Effector memory CD4-positive, alpha-beta T cell (primary cell): ENCODE data around the gene TSACC.
"Not testable (repeated sequence)": the region's sequence is repeated elsewhere in the genome, so short reads cannot be mapped to it uniquely, and the experiment has no call there.

ENCODE experiments used
- DNase-seq, 3 donors: peaks; one replicate each; pipeline ENCODE4 v3.0.0-alpha.2; 2020
- H3K27ac ChIP-seq: 2 replicates; pipeline ENCODE4 v1.7.0; 2013; ENCODE audit warnings: mild to moderate bottlenecking, low read length, moderate library complexity; ENCODE audit not compliant: insufficient read depth, poor library complexity, severe bottlenecking
- H3K27me3 ChIP-seq: replicated peaks from 2 replicates; pipeline ENCODE4 v1.7.0; 2013; ENCODE audit warnings: mild to moderate bottlenecking, low read length; ENCODE audit not compliant: insufficient read depth, control insufficient read depth, poor library complexity, severe bottlenecking
- H3K36me3 ChIP-seq: 2 replicates; pipeline ENCODE4 v1.7.0; 2013; ENCODE audit warnings: mild to moderate bottlenecking, low read length, moderate library complexity; ENCODE audit not compliant: control insufficient read depth, insufficient read depth
- H3K4me1 ChIP-seq: 2 replicates; pipeline ENCODE4 v1.7.0; 2013; ENCODE audit warnings: low read length, mild to moderate bottlenecking; ENCODE audit not compliant: control insufficient read depth, insufficient read depth, poor library complexity, severe bottlenecking
- H3K4me3 ChIP-seq: 2 replicates; pipeline ENCODE4 v1.7.0; 2013; ENCODE audit warnings: low read length, low read depth, mild to moderate bottlenecking; ENCODE audit not compliant: insufficient read depth, poor library complexity, severe bottlenecking
- H3K9me3 ChIP-seq: 2 replicates; pipeline ENCODE4 v1.7.0; 2013; ENCODE audit warnings: mild to moderate bottlenecking, low read length, moderate library complexity; ENCODE audit not compliant: control insufficient read depth

TSACC gene

GRCh38 chr1:156308078-156308477 lies 30.2 kb upstream of the TSACC start:
- Histone ChIP-seq H3K4me3 (no peak overlapping the region), H3K9me3 (no peaks in the 10 kb centered on the region), H3K27me3 (no peaks in the 10 kb centered on the region), H3K36me3 (peaks cover 38% of the 10 kb centered on the region), H3K27ac (no peak overlapping the region), H3K4me1 (no peaks in the 10 kb centered on the region)
- no peak for DNase-seq

GRCh38 chr1:156310962-156311361 lies 27.4 kb upstream of the TSACC start:
- Histone ChIP-seq H3K9me3 (no peaks in the 10 kb centered on the region), H3K4me1 (no peaks in the 10 kb centered on the region), H3K27me3 (no peaks in the 10 kb centered on the region), H3K36me3 (peaks cover 54% of the 10 kb centered on the region), H3K4me3 (no peak overlapping the region), H3K27ac (no peak overlapping the region)
- no peak for DNase-seq

DNA sequence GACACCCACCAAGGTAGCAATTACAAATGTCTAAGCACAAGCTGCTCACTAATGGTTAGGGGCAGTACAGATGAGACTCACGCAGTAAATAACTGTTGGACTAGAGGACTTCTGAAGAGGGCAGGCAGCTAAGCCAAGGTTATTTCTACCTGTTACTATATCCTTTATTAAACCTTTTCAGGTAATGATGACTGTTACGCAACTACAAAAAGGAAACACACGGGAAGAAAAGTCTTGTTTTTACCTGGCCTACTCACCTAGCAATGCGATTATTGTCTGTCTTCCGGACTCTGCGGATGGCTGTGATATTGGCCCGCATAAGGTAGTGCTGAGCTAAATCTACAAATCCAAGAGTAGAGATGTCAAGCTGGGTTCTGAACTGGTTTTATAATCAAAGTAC lies 21.4 kb upstream of the TSACC start:
- Histone ChIP-seq H3K27me3 (no peaks in the 10 kb centered on the region), H3K27ac (no peak overlapping the region), H3K4me3 (no peak overlapping the region), H3K9me3 (no peaks in the 10 kb centered on the region), H3K36me3 (peaks cover 77% of the 10 kb centered on the region), H3K4me1 (no peaks in the 10 kb centered on the region)
- no peak for DNase-seq

DNA sequence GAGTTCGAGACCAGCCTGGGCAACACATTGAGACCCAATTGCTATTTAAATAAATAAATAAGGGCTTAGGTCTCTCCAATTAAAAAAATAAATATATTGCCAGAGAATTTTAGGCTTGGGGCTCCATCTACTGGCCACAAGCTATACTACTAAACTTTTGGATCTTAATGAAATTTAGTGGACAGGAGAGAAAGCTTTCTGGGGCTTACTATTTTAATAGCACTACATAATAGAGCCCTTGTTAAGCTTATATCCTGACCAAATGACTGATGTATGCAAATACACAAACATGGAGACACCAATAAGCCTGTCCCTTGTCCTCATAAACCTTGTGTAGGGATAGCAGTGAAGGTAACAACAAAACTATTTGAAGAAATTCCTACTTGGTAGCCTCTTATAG lies 18.7 kb upstream of the TSACC start:
- H3K36me3 ChIP-seq = peaks cover 78% of the 10 kb centered on the region
- H3K9me3 ChIP-seq = no peaks in the 10 kb centered on the region
- no peak overlapping the region for H3K27ac ChIP-seq
- H3K4me1 ChIP-seq = no peaks in the 10 kb centered on the region
- DNase-seq = no peak
- H3K4me3 ChIP-seq = no peak overlapping the region
- no peaks in the 10 kb centered on the region for H3K27me3 ChIP-seq

DNA sequence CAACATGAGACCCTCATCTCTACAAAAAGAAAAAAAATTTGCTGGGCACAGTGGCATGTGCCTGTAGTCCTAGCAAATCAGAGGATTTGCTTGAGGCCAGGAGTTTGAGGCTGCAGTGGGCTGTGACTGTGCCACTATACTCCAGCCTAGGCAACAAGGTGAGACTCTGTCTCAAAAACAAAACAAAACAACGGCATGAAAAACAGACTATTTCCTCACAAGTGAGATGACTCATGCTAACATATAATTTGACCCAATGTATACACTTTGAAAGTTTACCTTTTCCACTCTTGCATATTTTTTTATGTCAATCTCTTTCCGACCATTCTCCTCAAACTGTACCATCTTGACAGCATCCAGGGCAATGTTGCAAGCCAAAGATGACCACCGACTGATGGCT lies 17.8 kb upstream of the TSACC start:
- no peak for DNase-seq
- Histone ChIP-seq H3K4me3 (no peak overlapping the region), H3K27me3 (no peaks in the 10 kb centered on the region), H3K36me3 (peaks cover 77% of the 10 kb centered on the region), H3K27ac (no peak overlapping the region), H3K9me3 (no peaks in the 10 kb centered on the region), H3K4me1 (no peaks in the 10 kb centered on the region)

- H3K27me3 ChIP-seq, H3K4me3 ChIP-seq, H3K27ac ChIP-seq, H3K9me3 ChIP-seq, DNase-seq, H3K4me1 ChIP-seq: not testable (repeated sequence)
- peaks cover 56% of the 10 kb centered on the region for H3K36me3 ChIP-seq
Measured at GRCh38 chr1:156323179-156323578, 15.1 kb upstream of the TSACC start.

DNA sequence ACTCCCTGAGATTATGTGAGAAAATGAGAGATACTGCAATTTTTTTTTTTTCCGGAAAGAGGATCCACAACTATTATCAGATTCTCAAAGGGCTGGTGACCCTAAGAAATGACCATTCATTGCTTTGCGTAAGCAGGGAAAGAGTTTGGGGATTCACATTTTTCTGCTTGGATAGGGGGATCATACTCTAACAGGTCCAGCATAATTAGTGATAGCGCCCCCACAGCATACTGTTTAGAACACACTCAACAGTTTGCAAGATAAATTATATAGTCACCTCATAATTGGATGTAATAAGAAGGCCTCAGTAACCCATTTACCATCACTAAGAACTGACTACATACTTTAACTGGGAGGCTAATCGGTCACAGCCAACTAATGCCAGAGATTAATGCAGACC lies 2.1 kb upstream of the TSACC start:
- H3K4me1 ChIP-seq = peaks cover 17% of the 10 kb centered on the region
- no peak for DNase-seq
- peaks cover 41% of the 10 kb centered on the region for H3K36me3 ChIP-seq
- H3K9me3 ChIP-seq = no peaks in the 10 kb centered on the region
- no peak overlapping the region for H3K27ac ChIP-seq
- no peaks in the 10 kb centered on the region for H3K27me3 ChIP-seq
- H3K4me3 ChIP-seq = no peak overlapping the region

GRCh38 chr1:156337052-156337887 lies 1.1 kb upstream of the TSACC start:
- Histone ChIP-seq H3K4me3 (peak overlapping the region; percentile 78), H3K27ac (peak overlapping the region; percentile 68), H3K4me1 (peaks cover 17% of the 10 kb centered on the region), H3K36me3 (peaks cover 37% of the 10 kb centered on the region), H3K9me3 (no peaks in the 10 kb centered on the region), H3K27me3 (no peaks in the 10 kb centered on the region)
- peak in 1 of 3 donors; percentile 12 for DNase-seq

DNA sequence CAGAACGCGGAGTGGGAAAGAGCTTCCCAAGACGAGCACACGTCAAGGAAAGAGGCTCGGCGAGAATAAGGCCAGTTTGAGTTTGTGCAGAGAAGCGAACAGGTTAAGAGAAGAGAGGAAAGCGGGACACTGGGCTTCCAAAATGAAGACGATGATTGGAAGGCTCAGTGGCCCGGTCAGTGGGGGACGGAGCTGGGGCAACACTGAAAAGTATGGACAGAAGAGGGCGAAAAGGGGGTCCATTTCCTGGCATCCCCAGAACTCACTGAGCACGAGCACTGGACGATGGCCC lies 492 bp upstream of the TSACC start:
- Histone ChIP-seq H3K27me3 (no peaks in the 10 kb centered on the region), H3K4me1 (peaks cover 17% of the 10 kb centered on the region), H3K36me3 (peaks cover 31% of the 10 kb centered on the region), H3K9me3 (no peaks in the 10 kb centered on the region), H3K27ac (peak overlapping the region; percentile 68), H3K4me3 (peak overlapping the region; percentile 78)
- no peak for DNase-seq

DNA sequence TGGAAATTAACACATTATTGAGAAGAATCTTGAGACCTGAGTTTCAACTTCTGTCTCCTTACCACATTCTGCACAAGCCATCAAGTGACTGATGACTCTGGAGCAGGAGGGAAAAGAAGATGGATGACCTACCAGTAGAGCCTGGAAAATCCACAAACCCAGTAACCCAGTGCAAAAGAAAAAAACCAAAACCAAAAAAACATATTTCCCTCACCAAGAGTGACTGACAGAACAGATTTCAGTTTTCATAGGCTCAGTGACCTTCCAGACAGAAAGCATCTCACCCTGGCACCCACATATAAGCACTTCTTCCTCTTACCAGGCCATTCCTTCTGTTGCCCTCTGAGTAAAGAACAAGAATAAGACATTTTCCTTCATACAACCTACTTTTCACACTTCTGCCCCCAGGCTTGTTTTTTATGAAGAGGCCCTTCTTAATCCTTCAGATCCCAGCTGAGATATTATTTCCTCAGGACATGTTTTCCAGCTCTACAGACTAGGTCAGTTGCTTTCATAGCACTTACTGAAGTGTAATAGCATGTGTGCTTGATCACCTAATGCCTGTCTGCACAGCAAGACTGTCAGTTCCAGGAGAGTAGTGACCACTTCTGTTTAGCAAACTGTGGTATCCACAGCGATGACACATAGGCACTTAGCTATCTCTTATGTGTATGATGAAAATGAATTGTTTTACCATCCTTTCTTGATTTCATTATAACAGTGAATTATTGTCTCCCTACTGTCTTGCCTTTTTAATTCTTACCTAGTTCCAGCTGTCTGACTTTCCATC lies 4.0 kb downstream of the TSACC start:
- H3K9me3 ChIP-seq = no peaks in the 10 kb centered on the region
- no peaks in the 10 kb centered on the region for H3K27me3 ChIP-seq
- peaks cover under 1% of the 10 kb centered on the region for H3K4me1 ChIP-seq
- no peak overlapping the region for H3K4me3 ChIP-seq
- no peaks in the 10 kb centered on the region for H3K36me3 ChIP-seq
- DNase-seq = no peak
- no peak overlapping the region for H3K27ac ChIP-seq
